T47D (cell line): ENCODE results near the gene SORL1.

Experiments used
- DNase-seq, 2 experiments: peaks; one replicate each; pipeline versions ENCODE4 v3.0.0 to v3.0.0-alpha.2; 2011 to 2012; ENCODE audit warnings: low read depth in 1 of 2, low spot score in 1 of 2
- JUND ChIP-seq: IDR thresholded peaks from 2 replicates; pipeline ENCODE4 v1.6.1; 2012; ENCODE audit warnings: low read depth
- in situ Hi-C: cut with HindIII; loops from 2 replicates; pipeline ENCODE4 v1.10.0; 2016; ENCODE audit warnings: low sequenced_read_pairs, low pct_unique_long_range_greater_than_20kb

Gene SORL1

GRCh38 chr11:121578251-121578976, 126.3 kb downstream of the SORL1 start:
- in situ Hi-C loops, result no loop called here
- no peak for DNase-seq

GRCh38 chr11:121580154-121580553, 128.0 kb downstream of the SORL1 start:
- in situ Hi-C loops, result no loop called here

More at GRCh38 chr11:121578251-121578976, 126.3 kb downstream of the SORL1 start:
- TF ChIP-seq JUND, result no peak

DNA sequence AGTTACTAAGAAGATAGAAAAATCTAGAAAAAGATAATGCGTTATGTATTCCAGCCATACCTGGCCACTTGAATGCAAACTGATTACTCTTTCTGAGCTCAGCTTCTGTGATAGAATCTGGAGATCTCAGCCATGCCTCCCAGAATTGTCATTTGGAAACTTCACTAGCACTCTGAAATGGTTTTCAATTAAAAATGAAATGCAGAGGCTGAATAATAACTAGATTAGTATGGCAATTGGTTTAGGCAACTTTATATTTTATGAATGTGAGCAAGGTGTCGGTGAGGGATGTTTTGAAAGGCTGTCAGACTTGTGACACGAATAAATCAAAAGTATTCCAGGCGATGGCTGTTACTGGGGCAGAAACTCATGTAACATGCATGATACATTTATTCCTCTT, 129.5 kb downstream of the SORL1 start:
- in situ Hi-C loops, result no loop called here

More at GRCh38 chr11:121580154-121580553, 128.0 kb downstream of the SORL1 start:
- no peak for DNase-seq
- no peak for TF ChIP-seq JUND

GRCh38 chr11:121582296-121582695, 130.2 kb downstream of the SORL1 start:
- DNase-seq, result no peak
- TF ChIP-seq JUND, result no peak
- in situ Hi-C loops, result no loop called here

More for the DNA sequence above, 129.5 kb downstream of the SORL1 start:
- TF ChIP-seq JUND, result no peak
- DNase-seq, result no peak

GRCh38 chr11:121583825-121584224, 131.7 kb downstream of the SORL1 start:
- no peak for TF ChIP-seq JUND
- DNase-seq, result no peak
- in situ Hi-C loops, result no loop called here

DNA sequence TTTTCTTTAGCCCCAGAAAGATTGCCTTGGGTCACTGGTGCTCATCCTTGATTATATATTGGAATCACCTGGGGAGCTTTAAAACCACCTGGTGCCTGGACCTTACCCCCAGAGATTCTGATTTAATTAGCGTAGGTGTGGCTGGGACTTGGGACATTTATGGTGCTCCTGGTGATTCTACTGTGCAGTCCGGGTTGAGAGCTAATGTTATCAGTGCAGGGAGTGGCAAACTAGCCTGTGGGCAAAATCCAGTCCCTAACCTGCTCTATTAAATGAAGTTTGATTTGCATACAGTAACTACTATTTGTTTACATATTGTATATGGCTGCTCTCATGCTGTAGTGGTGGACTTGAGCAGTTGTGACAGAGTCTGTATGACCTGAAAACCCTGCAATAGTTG, 134.6 kb downstream of the SORL1 start:
- no peak for DNase-seq
- in situ Hi-C loops, result no loop called here
- TF ChIP-seq JUND, result no peak

- TF ChIP-seq JUND, result no peak
- no peak for DNase-seq
- in situ Hi-C loops, result no loop called here
Observed at GRCh38 chr11:121587182-121587581, 135.1 kb downstream of the SORL1 start.

GRCh38 chr11:121588747-121589146, 136.6 kb downstream of the SORL1 start:
- no peak for TF ChIP-seq JUND
- no peak for DNase-seq
- in situ Hi-C loops, result no loop called here

DNA sequence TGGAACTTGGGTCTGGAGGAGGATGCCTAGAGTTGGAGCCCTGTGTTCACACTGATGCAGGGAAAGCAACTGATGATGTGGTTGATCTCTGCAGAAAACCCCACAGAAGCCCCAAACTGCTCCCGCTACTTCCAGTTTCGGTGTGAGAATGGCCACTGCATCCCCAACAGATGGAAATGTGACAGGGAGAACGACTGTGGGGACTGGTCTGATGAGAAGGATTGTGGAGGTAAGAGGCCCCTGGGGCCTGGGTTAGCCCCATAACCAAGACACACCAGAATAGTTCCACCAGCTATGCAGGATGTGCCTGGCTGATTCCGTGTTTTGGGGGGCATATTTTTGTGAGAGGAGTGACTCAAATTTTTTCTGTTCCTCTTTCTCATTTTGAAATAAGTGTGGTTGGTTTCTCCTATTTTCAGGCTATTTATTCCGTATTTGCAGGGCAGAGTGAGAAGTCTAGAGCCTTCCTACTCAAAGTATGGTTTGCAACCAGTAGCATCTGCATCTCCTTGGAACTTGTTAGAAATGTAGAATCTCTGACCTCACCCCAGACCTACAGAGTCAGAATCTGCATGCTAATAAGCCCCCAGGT, 137.9 kb downstream of the SORL1 start:
- in situ Hi-C loops, result no loop called here
- no peak for DNase-seq
- no peak for TF ChIP-seq JUND

- TF ChIP-seq JUND, result no peak
- no peak for DNase-seq
- in situ Hi-C loops, result no loop called here
Observed at GRCh38 chr11:121590772-121591404, 138.8 kb downstream of the SORL1 start.

- TF ChIP-seq JUND, result no peak
- DNase-seq, result peak; percentile 88 to 91
- in situ Hi-C loops, result no loop called here
Observed at GRCh38 chr11:121591405-121592033, 139.4 kb downstream of the SORL1 start.

GRCh38 chr11:121592708-121593107, 140.6 kb downstream of the SORL1 start:
- no peak for DNase-seq
- TF ChIP-seq JUND, result no peak
- in situ Hi-C loops, result no loop called here

- in situ Hi-C loops, result no loop called here
- DNase-seq, result peak; percentile 47 to 62
Observed at GRCh38 chr11:121595717-121596161, 143.6 kb downstream of the SORL1 start.

More at GRCh38 chr11:121595717-121596161, 143.6 kb downstream of the SORL1 start:
- TF ChIP-seq JUND, result peak; percentile 63; the same call in 1 of the 2 replicates
